SK-N-SH (cell line): Measurements from ENCODE around the gene GRIP2. TPM values are rescaled to one million over a fixed set of nuclear protein-coding genes. Genes with fewer than 3 reads are reported as not detected.

ENCODE experiments used
- CTCF ChIA-PET: fragments of 300-600, 350-600 bp; formaldehyde crosslinking; extraction: SDS; loops from one replicate; lab custom pipeline; 2021; lab: Yijun Ruan, JAX
- POLR2A ChIA-PET: fragments of 350-600 bp; sonication (Branson Sonifier 250); formaldehyde crosslinking; extraction: SDS; loops from one replicate; lab custom pipeline; 2020; ENCODE audit warnings: antibody characterized with exemption, inconsistent platforms; lab: Yijun Ruan, JAX
- DNase-seq: peaks from one replicate; pipeline ENCODE4 v3.0.0; 2012
- H2AFZ ChIP-seq: fragments of 200-600 bp; sonication (generic); 2 replicates; pipeline ENCODE4 v1.8.1; 2016; ENCODE audit warnings: antibody characterized with exemption, mild to moderate bottlenecking, low read depth
- H3F3A ChIP-seq: fragments of 200-600 bp; sonication (generic); replicated peaks from 2 replicates; pipeline ENCODE3; 2016; ENCODE audit warnings: antibody characterized with exemption, mild to moderate bottlenecking; ENCODE audit not compliant: insufficient read depth
- H3K27ac ChIP-seq, 2 experiments: fragments of 200-500 bp in 1 of 2; fragments of 200-600 bp in 1 of 2; sonication (Bioruptor generic) in 1 of 2; sonication (generic), shearing (Covaris generic) in 1 of 2; 2 replicates each; pipeline versions ENCODE4 v1.5.1 to v1.6.1; 2014 to 2016; ENCODE audit warnings: low read depth in 2 of 2, inconsistent platforms in 1 of 2, low read length in 1 of 2, mild to moderate bottlenecking in 1 of 2, mixed read lengths in 1 of 2
- H3K27me3 ChIP-seq: fragments of 200-600 bp; sonication (generic), shearing (Covaris generic); 2 replicates; pipeline ENCODE4 v1.6.1; 2016; ENCODE audit warnings: mixed run types; ENCODE audit not compliant: insufficient read depth
- H3K36me3 ChIP-seq, 2 experiments: fragments of 200-500 bp in 1 of 2; fragments of 200-600 bp in 1 of 2; sonication (Bioruptor generic) in 1 of 2; sonication (generic) in 1 of 2; replicated peaks in 1 of 2; 2 replicates each; pipeline versions ENCODE3 to v1.5.1; 2014 to 2016; ENCODE audit warnings: low read length in 1 of 2, mild to moderate bottlenecking in 1 of 2; ENCODE audit not compliant: insufficient read depth in 2 of 2, control insufficient read depth in 1 of 2
- H3K4me1 ChIP-seq, 2 experiments: fragments of 200-500 bp in 1 of 2; fragments of 200-600 bp in 1 of 2; sonication (Bioruptor generic) in 1 of 2; sonication (generic), shearing (Covaris generic) in 1 of 2; 2 replicates each; pipeline versions ENCODE4 v1.5.1 to v1.6.1; 2014 to 2016; ENCODE audit warnings: low read depth in 1 of 2, low read length in 1 of 2, mixed run types in 1 of 2; ENCODE audit not compliant: insufficient read depth in 2 of 2, control insufficient read depth in 1 of 2
- H3K4me2 ChIP-seq: fragments of 200-600 bp; sonication (generic), shearing (Covaris generic); 2 replicates; pipeline ENCODE4 v1.6.1; 2017; ENCODE audit warnings: mixed run types
- H3K4me3 ChIP-seq, 2 experiments: fragments of 200-500 bp in 1 of 2; fragments of 200-600 bp in 1 of 2; sonication (Bioruptor generic) in 1 of 2; sonication (generic), shearing (Covaris generic) in 1 of 2; 2 replicates each; pipeline versions ENCODE4 v1.5.1 to v1.8.1; 2014 to 2016; ENCODE audit warnings: low read depth in 2 of 2, inconsistent platforms in 1 of 2, low read length in 1 of 2, mild to moderate bottlenecking in 1 of 2, mixed read lengths in 1 of 2, moderate library complexity in 1 of 2
- H3K79me2 ChIP-seq: fragments of 200-600 bp; sonication (generic); 2 replicates; pipeline ENCODE4 v1.8.1; 2017; ENCODE audit warnings: mild to moderate bottlenecking; ENCODE audit not compliant: insufficient read depth
- H3K9ac ChIP-seq: fragments of 200-600 bp; sonication (generic); 2 replicates; pipeline ENCODE4 v1.6.1; 2017; ENCODE audit warnings: mixed run types
- H3K9me2 ChIP-seq: fragments of 200-600 bp; sonication (generic); 2 replicates; pipeline ENCODE4 v1.6.1; 2017; ENCODE audit warnings: mixed run types
- H3K9me3 ChIP-seq: fragments of 200-600 bp; sonication (generic); 2 replicates; pipeline ENCODE4 v1.6.1; 2017; ENCODE audit warnings: mixed run types, mild to moderate bottlenecking, moderate library complexity
- H4K20me1 ChIP-seq: fragments of 200-600 bp; sonication (generic); 2 replicates; pipeline ENCODE4 v1.6.1; 2017; ENCODE audit warnings: mild to moderate bottlenecking, mixed run types; ENCODE audit not compliant: insufficient read depth
- CHD2 ChIP-seq: fragments of 150-350 bp; IDR thresholded peaks from 2 replicates; pipeline ENCODE4 v1.6.1; 2018; ENCODE audit warnings: low read length; ENCODE audit not compliant: partially characterized antibody
- CTCF ChIP-seq: fragments of 200-600 bp; sonication (generic); IDR thresholded peaks from 2 replicates; pipeline ENCODE4 v1.6.1; 2017; ENCODE audit warnings: antibody characterized with exemption, mild to moderate bottlenecking, moderate library complexity
- EP300 ChIP-seq, 2 experiments: IDR thresholded peaks; 2 replicates each; pipeline versions ENCODE4 v1.4.0 to v1.6.1; 2012; ENCODE audit warnings: borderline replicate concordance in 1 of 2, low read depth in 1 of 2, low read length in 1 of 2
- FOSL2 ChIP-seq: IDR thresholded peaks from 2 replicates; pipeline ENCODE4 v1.4.0; 2012; ENCODE audit warnings: low read depth, mild to moderate bottlenecking, moderate library complexity, borderline replicate concordance
- FOXJ3 ChIP-seq: sonication (generic); formaldehyde crosslinking; IDR thresholded peaks from 2 replicates; pipeline ENCODE4 v1.5.1; 2020; ENCODE audit warnings: mild to moderate bottlenecking, missing genetic modification reagents
- FOXM1 ChIP-seq: IDR thresholded peaks from 2 replicates; pipeline ENCODE4 v1.4.0; 2012; ENCODE audit warnings: low read depth, mild to moderate bottlenecking
- GABPA ChIP-seq: IDR thresholded peaks from 2 replicates; pipeline ENCODE4 v1.4.0; 2012; ENCODE audit warnings: low read depth, mild to moderate bottlenecking
- IRF3 ChIP-seq: fragments of 150-350 bp; IDR thresholded peaks from 2 replicates; pipeline ENCODE4 v1.6.1; 2016; ENCODE audit warnings: mild to moderate bottlenecking, low read depth, low read length
- JUND ChIP-seq: IDR thresholded peaks from 2 replicates; pipeline ENCODE4 v1.4.0; 2012
- NFIC ChIP-seq: IDR thresholded peaks from 2 replicates; pipeline ENCODE4 v1.4.0; 2012; ENCODE audit warnings: borderline replicate concordance
- NRF1 ChIP-seq: IDR thresholded peaks from 2 replicates; pipeline ENCODE4 v1.6.1; 2012; ENCODE audit warnings: low read depth, mild to moderate bottlenecking, low read length
- RAD21 ChIP-seq: IDR thresholded peaks from 2 replicates; pipeline ENCODE4 v1.6.1; 2012; ENCODE audit warnings: mild to moderate bottlenecking, low read length
- REST ChIP-seq: IDR thresholded peaks from 2 replicates; pipeline ENCODE4 v1.6.1; 2012; ENCODE audit warnings: mild to moderate bottlenecking, low read depth, low read length, moderate library complexity
- RXRA ChIP-seq: IDR thresholded peaks from 2 replicates; pipeline ENCODE4 v1.4.0; 2012; ENCODE audit warnings: low read depth, mild to moderate bottlenecking, borderline replicate concordance
- SIN3A ChIP-seq: IDR thresholded peaks from 2 replicates; pipeline ENCODE4 v1.6.1; 2012; ENCODE audit warnings: low read depth, mild to moderate bottlenecking, low read length, moderate library complexity, borderline replicate concordance
- USF1 ChIP-seq: IDR thresholded peaks from 2 replicates; pipeline ENCODE4 v1.4.0; 2012; ENCODE audit warnings: low read depth, borderline replicate concordance
- YY1 ChIP-seq: IDR thresholded peaks from 2 replicates; pipeline ENCODE4 v1.4.0; 2012; ENCODE audit warnings: low read depth, mild to moderate bottlenecking
- WGBS: methylation state at CpG from one replicate; pipeline ENCODE4 v1.1.6; 2017; ENCODE audit warnings: low lambda C conversion rate; 5-methylcytosine and 5-hydroxymethylcytosine counted together
- polyA plus RNA-seq, 3 experiments: library from polyadenylated mRNA; depleted of rRNA; stranded (reverse); fragments of >200 nt; gene quantifications; 2 replicates each; pipeline ENCODE4 v1.2.3, GENCODE V29; 2012

GRIP2 gene
- polyA plus RNA-seq, 1 of the 3 experiments (the other 2 are of a cell fraction), result 0.15 TPM

- TF ChIP-seq EP300 (IDR thresholded peaks at IDR 0.05; ENCODE audit: borderline replicate concordance in 1 of 2, low read depth in 1 of 2, low read length in 1 of 2), result no peak
- TF ChIP-seq USF1, result no peak
- no peak for TF ChIP-seq FOSL2
- no peak for TF ChIP-seq FOXJ3 (CRISPR knock-in tag)
- TF ChIP-seq CHD2, result no peak
- no peak for TF ChIP-seq RAD21
These were observed 80.4 kb downstream of the GRIP2 start (continued) for GRCh38 chr3:14459787-14460186.

GRCh38 chr3:14459384-14459783 lies 80.8 kb downstream of the GRIP2 start:
- H3K4me3 ChIP-seq, result no peak overlapping the region
- POLR2A ChIA-PET, result no interaction called here
- H3K9me3 ChIP-seq, result no peaks in the 10 kb centered on the region
- H2AFZ ChIP-seq, result no peak overlapping the region
- peaks cover 6% of the 10 kb centered on the region for H3F3A ChIP-seq
- CTCF ChIA-PET, result interaction anchor here (0.9 to 8.0 kb wide), 7 partner anchors 8 to 256 kb away, joined by 3 to 51 read pairs (median 4); no protein-coding TSS in a partner anchor
- H4K20me1 ChIP-seq, result no peaks in the 10 kb centered on the region
- WGBS, result 44% methylated on average over 1 of the region's 5 CpGs
- H3K79me2 ChIP-seq, result no peaks in the 10 kb centered on the region
- no peaks in the 10 kb centered on the region for H3K27me3 ChIP-seq
- H3K4me2 ChIP-seq, result no peak overlapping the region
- no peak for DNase-seq
- H3K27ac ChIP-seq, result no peak overlapping the region; a peak in 1 of 4 replicates
- peaks cover 9 to 17% of the 10 kb centered on the region in 2 experiments; a peak in 3 of 4 replicates for H3K4me1 ChIP-seq
- H3K9ac ChIP-seq, result no peak overlapping the region
- no peaks in the 10 kb centered on the region for H3K9me2 ChIP-seq
- peaks cover 19 to 25% of the 10 kb centered on the region in 2 experiments for H3K36me3 ChIP-seq
- no peak for TF ChIP-seq RAD21
- no peak for TF ChIP-seq GABPA
- no peak for TF ChIP-seq NFIC
- no peak for TF ChIP-seq REST
- TF ChIP-seq FOXM1, result no peak
- TF ChIP-seq CTCF, result no peak
- TF ChIP-seq USF1, result no peak
- no peak for TF ChIP-seq JUND
- no peak for TF ChIP-seq NRF1
- no peak for TF ChIP-seq YY1
- no peak for TF ChIP-seq IRF3
- no peak for TF ChIP-seq RXRA
- no peak for TF ChIP-seq SIN3A
